ENCODE data around the gene ADAMTS17.

GRCh38 chr15:100073982-100074381 is 267.8 kb downstream of the ADAMTS17 start:
- no peak for TF ChIP-seq CTCF (conservative IDR thresholded peaks at IDR 0.05)
- no peak for TF ChIP-seq EZH2 (IDR thresholded peaks at IDR 0.05; ENCODE audit: low read depth)
